Peyer's patch (tissue), 4 donors: ENCODE measurements around the gene PHC2.

ENCODE experiments used
- POLR2A ChIP-seq, 2 donors: fragments of 450-650 bp; IDR thresholded peaks; one replicate each; pipeline ENCODE4 v1.5.1; 2017; ENCODE audit warnings: antibody characterized with exemption in 2 of 2, mild to moderate bottlenecking in 2 of 2, moderate library complexity in 2 of 2
- TF ChIP-seq, protein P1 (sequence below), 6 experiments: fragments of 450-650 bp in 4 of 6; fragments of 200-600 bp in 2 of 6; sonication (generic) in 1 of 6; IDR thresholded peaks; one replicate each; pipeline ENCODE4 v1.5.1; 2017 to 2019; ENCODE audit warnings: antibody characterized with exemption in 6 of 6, mild to moderate bottlenecking in 3 of 6, moderate library complexity in 1 of 6

GRCh38 chr1:33443705-33444180, 12.8 kb upstream of the PHC2 start:
- TF ChIP-seq, protein P1, sequence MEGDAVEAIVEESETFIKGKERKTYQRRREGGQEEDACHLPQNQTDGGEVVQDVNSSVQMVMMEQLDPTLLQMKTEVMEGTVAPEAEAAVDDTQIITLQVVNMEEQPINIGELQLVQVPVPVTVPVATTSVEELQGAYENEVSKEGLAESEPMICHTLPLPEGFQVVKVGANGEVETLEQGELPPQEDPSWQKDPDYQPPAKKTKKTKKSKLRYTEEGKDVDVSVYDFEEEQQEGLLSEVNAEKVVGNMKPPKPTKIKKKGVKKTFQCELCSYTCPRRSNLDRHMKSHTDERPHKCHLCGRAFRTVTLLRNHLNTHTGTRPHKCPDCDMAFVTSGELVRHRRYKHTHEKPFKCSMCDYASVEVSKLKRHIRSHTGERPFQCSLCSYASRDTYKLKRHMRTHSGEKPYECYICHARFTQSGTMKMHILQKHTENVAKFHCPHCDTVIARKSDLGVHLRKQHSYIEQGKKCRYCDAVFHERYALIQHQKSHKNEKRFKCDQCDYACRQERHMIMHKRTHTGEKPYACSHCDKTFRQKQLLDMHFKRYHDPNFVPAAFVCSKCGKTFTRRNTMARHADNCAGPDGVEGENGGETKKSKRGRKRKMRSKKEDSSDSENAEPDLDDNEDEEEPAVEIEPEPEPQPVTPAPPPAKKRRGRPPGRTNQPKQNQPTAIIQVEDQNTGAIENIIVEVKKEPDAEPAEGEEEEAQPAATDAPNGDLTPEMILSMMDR (IDR thresholded peaks at IDR 0.05): no peak
- no peak for TF ChIP-seq POLR2A (IDR thresholded peaks at IDR 0.05)
